GM23338 (cell line): ENCODE measurements around the gene OR7G2. TPM values are rescaled to one million over a fixed set of nuclear protein-coding genes. Genes with fewer than 3 reads are reported as not detected.

Source experiments
- ATAC-seq: fragments of 200-7000 bp; cut with Tn5 transposase; 3 replicates; pipeline ENCODE4 v1.9.1; 2020
- DNase-seq: peaks from one replicate; pipeline ENCODE4 v3.0.0-alpha.2; 2015; ENCODE audit warnings: low spot score
- H2AFZ ChIP-seq: fragments of 200-600 bp; sonication (generic); 2 replicates; pipeline ENCODE4 v1.8.0; 2016; ENCODE audit warnings: antibody characterized with exemption, mild to moderate bottlenecking, moderate library complexity
- H3F3A ChIP-seq: fragments of 200-600 bp; sonication (generic); replicated peaks from 2 replicates; pipeline ENCODE4 v1.8.0; 2017; ENCODE audit warnings: antibody characterized with exemption, mixed run types, low read depth
- H3K27ac ChIP-seq: fragments of 200-600 bp; sonication (generic); 2 replicates; pipeline ENCODE4 v1.6.1; 2016; ENCODE audit warnings: low read depth
- H3K27me3 ChIP-seq: fragments of 200-600 bp; sonication (generic); 2 replicates; pipeline ENCODE4 v1.8.0; 2016; ENCODE audit warnings: mild to moderate bottlenecking, mixed run types, moderate library complexity; ENCODE audit not compliant: insufficient read depth
- H3K36me3 ChIP-seq: fragments of 200-600 bp; sonication (generic); 2 replicates; pipeline ENCODE4 v1.8.0; 2016; ENCODE audit warnings: mild to moderate bottlenecking; ENCODE audit not compliant: insufficient read depth
- H3K4me1 ChIP-seq: fragments of 200-600 bp; sonication (generic); 2 replicates; pipeline ENCODE4 v1.8.0; 2016; ENCODE audit warnings: mild to moderate bottlenecking, moderate library complexity; ENCODE audit not compliant: insufficient read depth
- H3K4me2 ChIP-seq: fragments of 200-600 bp; sonication (generic); 2 replicates; pipeline ENCODE4 v1.7.1; 2017; ENCODE audit warnings: mixed run types
- H3K4me3 ChIP-seq: fragments of 200-600 bp; sonication (generic); 2 replicates; pipeline ENCODE4 v1.6.1; 2016; ENCODE audit warnings: mixed run types
- H3K79me2 ChIP-seq: fragments of 200-600 bp; sonication (generic); replicated peaks from 2 replicates; pipeline ENCODE4 v1.8.0; 2017; ENCODE audit warnings: mild to moderate bottlenecking; ENCODE audit not compliant: insufficient read depth
- H3K9me2 ChIP-seq: fragments of 200-600 bp; sonication (generic); 2 replicates; pipeline ENCODE4 v1.8.0; 2017; ENCODE audit not compliant: insufficient read depth
- H4K20me1 ChIP-seq: fragments of 200-600 bp; sonication (generic); replicated peaks from 2 replicates; pipeline ENCODE4 v1.8.0; 2017; ENCODE audit warnings: mild to moderate bottlenecking; ENCODE audit not compliant: insufficient read depth
- H3K27ac Mint-ChIP-seq: 2 replicates; pipeline ENCODE4 v1.8.0; 2020; ENCODE audit warnings: inconsistent platforms, mild to moderate bottlenecking, moderate library complexity, mixed read lengths
- H3K27me3 Mint-ChIP-seq: 3 replicates; pipeline ENCODE4 v1.8.0; 2022; ENCODE audit warnings: low read depth, mild to moderate bottlenecking, moderate library complexity, mixed read lengths, inconsistent platforms; ENCODE audit not compliant: insufficient read depth, poor library complexity
- H3K36me3 Mint-ChIP-seq: 3 replicates; pipeline ENCODE4 v1.8.0; 2021; ENCODE audit warnings: low read depth, mild to moderate bottlenecking, inconsistent platforms, moderate library complexity, mixed read lengths
- H3K4me1 Mint-ChIP-seq: 3 replicates; pipeline ENCODE4 v1.8.0; 2020; ENCODE audit warnings: mild to moderate bottlenecking, inconsistent platforms, mixed read lengths
- H3K4me3 Mint-ChIP-seq: 3 replicates; pipeline ENCODE4 v1.8.0; 2021; ENCODE audit warnings: moderate library complexity, mild to moderate bottlenecking, inconsistent platforms, mixed read lengths
- H3K9me3 Mint-ChIP-seq: 3 replicates; pipeline ENCODE4 v1.8.0; 2020; ENCODE audit warnings: moderate library complexity, mild to moderate bottlenecking, inconsistent platforms, mixed read lengths
- EZH2phosphoT487 ChIP-seq: fragments of 200-600 bp; sonication (generic); IDR thresholded peaks from one replicate; pipeline ENCODE4 v1.8.1; 2018; ENCODE audit warnings: antibody characterized with exemption; ENCODE audit not compliant: unreplicated experiment
- POLR2AphosphoS5 ChIP-seq: IDR thresholded peaks from 2 replicates; pipeline ENCODE4 v1.6.1; 2016; ENCODE audit warnings: antibody characterized with exemption, low read depth
- REST ChIP-seq: IDR thresholded peaks from one replicate; pipeline ENCODE4 v1.6.1; 2018; ENCODE audit warnings: antibody characterized with exemption; ENCODE audit not compliant: unreplicated experiment
- STAT1 ChIP-seq: IDR thresholded peaks from one replicate; pipeline ENCODE4 v1.6.1; 2016; ENCODE audit warnings: antibody characterized with exemption; ENCODE audit not compliant: unreplicated experiment
- ZNF114 ChIP-seq: fragments of 250-450 bp; sonication (Bioruptor Pico); IDR thresholded peaks from 2 replicates; pipeline ENCODE4 v1.5.0; 2020; ENCODE audit warnings: mild to moderate bottlenecking, moderate library complexity
- polyA plus RNA-seq: library from polyadenylated mRNA; unstranded; fragments of >200 nt; fragmentation: Nextera tagmentation; extraction: Ambion mirVana; gene quantifications from 2 replicates; pipeline ENCODE4 v1.2.1, GENCODE V29; 2016
- total RNA-seq: library from RNA; depleted of rRNA; stranded (reverse); fragments of >200 nt; shearing (Covaris generic); gene quantifications from 2 replicates; pipeline ENCODE4 v1.2.3, GENCODE V29; 2014
- TF ChIP-seq, protein P1 (sequence below), 2 experiments: fragments of 200-600 bp in 1 of 2; sonication (generic) in 1 of 2; conservative IDR thresholded peaks; 2 replicates each; pipeline versions ENCODE4 v1.5.1 to v1.6.1; 2016 to 2017; ENCODE audit warnings: antibody characterized with exemption in 2 of 2, low read depth in 2 of 2, mild to moderate bottlenecking in 2 of 2, moderate library complexity in 1 of 2
- TF ChIP-seq, protein P2 (sequence below): IDR thresholded peaks from 2 replicates; pipeline ENCODE4 v1.6.1; 2016; ENCODE audit warnings: antibody characterized with exemption
- TF ChIP-seq, protein P3 (sequence below): fragments of 250-450 bp; sonication (Bioruptor Pico); IDR thresholded peaks from 2 replicates; pipeline ENCODE4 v1.5.0; 2020; ENCODE audit warnings: mild to moderate bottlenecking, moderate library complexity

OR7G2 gene
- total and polyA plus RNA-seq, 2 experiments from 2014 or later, result not detected

- peaks cover 7% of the 10 kb centered on the region; the same call in 1 of the 2 replicates for H3K9me2 ChIP-seq
- H3K9me3 Mint-ChIP-seq, result peaks cover 92% of the 10 kb centered on the region
- no peaks in the 10 kb centered on the region for H3K36me3 ChIP-seq
- H3K27me3 Mint-ChIP-seq, result peaks cover 3% of the 10 kb centered on the region
- H3K27ac Mint-ChIP-seq, result no peak overlapping the region
- H3K27ac ChIP-seq, result no peak overlapping the region
- H4K20me1 ChIP-seq, result no peaks in the 10 kb centered on the region
- no peak for DNase-seq
- no peaks in the 10 kb centered on the region for H3K4me1 Mint-ChIP-seq
- H3K27me3 ChIP-seq, result no peaks in the 10 kb centered on the region
- TF ChIP-seq, protein P1, sequence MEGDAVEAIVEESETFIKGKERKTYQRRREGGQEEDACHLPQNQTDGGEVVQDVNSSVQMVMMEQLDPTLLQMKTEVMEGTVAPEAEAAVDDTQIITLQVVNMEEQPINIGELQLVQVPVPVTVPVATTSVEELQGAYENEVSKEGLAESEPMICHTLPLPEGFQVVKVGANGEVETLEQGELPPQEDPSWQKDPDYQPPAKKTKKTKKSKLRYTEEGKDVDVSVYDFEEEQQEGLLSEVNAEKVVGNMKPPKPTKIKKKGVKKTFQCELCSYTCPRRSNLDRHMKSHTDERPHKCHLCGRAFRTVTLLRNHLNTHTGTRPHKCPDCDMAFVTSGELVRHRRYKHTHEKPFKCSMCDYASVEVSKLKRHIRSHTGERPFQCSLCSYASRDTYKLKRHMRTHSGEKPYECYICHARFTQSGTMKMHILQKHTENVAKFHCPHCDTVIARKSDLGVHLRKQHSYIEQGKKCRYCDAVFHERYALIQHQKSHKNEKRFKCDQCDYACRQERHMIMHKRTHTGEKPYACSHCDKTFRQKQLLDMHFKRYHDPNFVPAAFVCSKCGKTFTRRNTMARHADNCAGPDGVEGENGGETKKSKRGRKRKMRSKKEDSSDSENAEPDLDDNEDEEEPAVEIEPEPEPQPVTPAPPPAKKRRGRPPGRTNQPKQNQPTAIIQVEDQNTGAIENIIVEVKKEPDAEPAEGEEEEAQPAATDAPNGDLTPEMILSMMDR (conservative IDR thresholded peaks at IDR 0.05; ENCODE audit: low read depth in 2 of 2), result no peak
- TF ChIP-seq REST, result no peak
- TF ChIP-seq POLR2AphosphoS5, result no peak
- TF ChIP-seq, protein P2, sequence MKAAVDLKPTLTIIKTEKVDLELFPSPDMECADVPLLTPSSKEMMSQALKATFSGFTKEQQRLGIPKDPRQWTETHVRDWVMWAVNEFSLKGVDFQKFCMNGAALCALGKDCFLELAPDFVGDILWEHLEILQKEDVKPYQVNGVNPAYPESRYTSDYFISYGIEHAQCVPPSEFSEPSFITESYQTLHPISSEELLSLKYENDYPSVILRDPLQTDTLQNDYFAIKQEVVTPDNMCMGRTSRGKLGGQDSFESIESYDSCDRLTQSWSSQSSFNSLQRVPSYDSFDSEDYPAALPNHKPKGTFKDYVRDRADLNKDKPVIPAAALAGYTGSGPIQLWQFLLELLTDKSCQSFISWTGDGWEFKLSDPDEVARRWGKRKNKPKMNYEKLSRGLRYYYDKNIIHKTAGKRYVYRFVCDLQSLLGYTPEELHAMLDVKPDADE, result no peak
- TF ChIP-seq, protein P3, sequence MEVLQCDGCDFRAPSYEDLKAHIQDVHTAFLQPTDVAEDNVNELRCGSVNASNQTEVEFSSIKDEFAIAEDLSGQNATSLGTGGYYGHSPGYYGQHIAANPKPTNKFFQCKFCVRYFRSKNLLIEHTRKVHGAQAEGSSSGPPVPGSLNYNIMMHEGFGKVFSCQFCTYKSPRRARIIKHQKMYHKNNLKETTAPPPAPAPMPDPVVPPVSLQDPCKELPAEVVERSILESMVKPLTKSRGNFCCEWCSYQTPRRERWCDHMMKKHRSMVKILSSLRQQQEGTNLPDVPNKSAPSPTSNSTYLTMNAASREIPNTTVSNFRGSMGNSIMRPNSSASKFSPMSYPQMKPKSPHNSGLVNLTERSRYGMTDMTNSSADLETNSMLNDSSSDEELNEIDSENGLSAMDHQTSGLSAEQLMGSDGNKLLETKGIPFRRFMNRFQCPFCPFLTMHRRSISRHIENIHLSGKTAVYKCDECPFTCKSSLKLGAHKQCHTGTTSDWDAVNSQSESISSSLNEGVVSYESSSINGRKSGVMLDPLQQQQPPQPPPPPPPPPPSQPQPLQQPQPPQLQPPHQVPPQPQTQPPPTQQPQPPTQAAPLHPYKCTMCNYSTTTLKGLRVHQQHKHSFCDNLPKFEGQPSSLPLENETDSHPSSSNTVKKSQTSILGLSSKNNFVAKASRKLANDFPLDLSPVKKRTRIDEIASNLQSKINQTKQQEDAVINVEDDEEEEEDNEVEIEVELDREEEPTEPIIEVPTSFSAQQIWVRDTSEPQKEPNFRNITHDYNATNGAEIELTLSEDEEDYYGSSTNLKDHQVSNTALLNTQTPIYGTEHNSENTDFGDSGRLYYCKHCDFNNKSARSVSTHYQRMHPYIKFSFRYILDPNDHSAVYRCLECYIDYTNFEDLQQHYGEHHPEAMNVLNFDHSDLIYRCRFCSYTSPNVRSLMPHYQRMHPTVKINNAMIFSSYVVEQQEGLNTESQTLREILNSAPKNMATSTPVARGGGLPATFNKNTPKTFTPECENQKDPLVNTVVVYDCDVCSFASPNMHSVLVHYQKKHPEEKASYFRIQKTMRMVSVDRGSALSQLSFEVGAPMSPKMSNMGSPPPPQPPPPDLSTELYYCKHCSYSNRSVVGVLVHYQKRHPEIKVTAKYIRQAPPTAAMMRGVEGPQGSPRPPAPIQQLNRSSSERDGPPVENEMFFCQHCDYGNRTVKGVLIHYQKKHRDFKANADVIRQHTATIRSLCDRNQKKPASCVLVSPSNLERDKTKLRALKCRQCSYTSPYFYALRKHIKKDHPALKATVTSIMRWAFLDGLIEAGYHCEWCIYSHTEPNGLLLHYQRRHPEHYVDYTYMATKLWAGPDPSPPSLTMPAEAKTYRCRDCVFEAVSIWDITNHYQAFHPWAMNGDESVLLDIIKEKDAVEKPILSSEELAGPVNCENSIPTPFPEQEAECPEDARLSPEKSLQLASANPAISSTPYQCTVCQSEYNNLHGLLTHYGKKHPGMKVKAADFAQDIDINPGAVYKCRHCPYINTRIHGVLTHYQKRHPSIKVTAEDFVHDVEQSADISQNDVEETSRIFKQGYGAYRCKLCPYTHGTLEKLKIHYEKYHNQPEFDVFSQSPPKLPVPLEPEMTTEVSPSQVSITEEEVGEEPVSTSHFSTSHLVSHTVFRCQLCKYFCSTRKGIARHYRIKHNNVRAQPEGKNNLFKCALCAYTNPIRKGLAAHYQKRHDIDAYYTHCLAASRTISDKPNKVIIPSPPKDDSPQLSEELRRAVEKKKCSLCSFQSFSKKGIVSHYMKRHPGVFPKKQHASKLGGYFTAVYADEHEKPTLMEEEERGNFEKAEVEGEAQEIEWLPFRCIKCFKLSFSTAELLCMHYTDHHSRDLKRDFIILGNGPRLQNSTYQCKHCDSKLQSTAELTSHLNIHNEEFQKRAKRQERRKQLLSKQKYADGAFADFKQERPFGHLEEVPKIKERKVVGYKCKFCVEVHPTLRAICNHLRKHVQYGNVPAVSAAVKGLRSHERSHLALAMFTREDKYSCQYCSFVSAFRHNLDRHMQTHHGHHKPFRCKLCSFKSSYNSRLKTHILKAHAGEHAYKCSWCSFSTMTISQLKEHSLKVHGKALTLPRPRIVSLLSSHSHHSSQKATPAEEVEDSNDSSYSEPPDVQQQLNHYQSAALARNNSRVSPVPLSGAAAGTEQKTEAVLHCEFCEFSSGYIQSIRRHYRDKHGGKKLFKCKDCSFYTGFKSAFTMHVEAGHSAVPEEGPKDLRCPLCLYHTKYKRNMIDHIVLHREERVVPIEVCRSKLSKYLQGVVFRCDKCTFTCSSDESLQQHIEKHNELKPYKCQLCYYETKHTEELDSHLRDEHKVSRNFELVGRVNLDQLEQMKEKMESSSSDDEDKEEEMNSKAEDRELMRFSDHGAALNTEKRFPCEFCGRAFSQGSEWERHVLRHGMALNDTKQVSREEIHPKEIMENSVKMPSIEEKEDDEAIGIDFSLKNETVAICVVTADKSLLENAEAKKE (CRISPR knock-in tag), result no peak
- no peak for TF ChIP-seq ZNF114 (CRISPR knock-in tag)
- no peak for TF ChIP-seq EZH2phosphoT487
- no peak for TF ChIP-seq STAT1
- H3K4me3 ChIP-seq, result no peak overlapping the region
- ATAC-seq, result no peak
- no peak overlapping the region for H3K4me3 Mint-ChIP-seq
- no peak overlapping the region for H2AFZ ChIP-seq
- no peaks in the 10 kb centered on the region for H3K79me2 ChIP-seq
- peaks cover 19% of the 10 kb centered on the region for H3K4me1 ChIP-seq
- H3K36me3 Mint-ChIP-seq, result peaks cover 41% of the 10 kb centered on the region
- H3F3A ChIP-seq, result no peaks in the 10 kb centered on the region; the same call in 1 of the 2 replicates
- no peak overlapping the region for H3K4me2 ChIP-seq
Observed at GRCh38 chr19:9076901-9077300, 30.4 kb downstream of the OR7G2 start.
